Lower lobe of right lung (tissue), 2 donors: Measurements from ENCODE around the gene MSI2. TPM values are rescaled to one million over a fixed set of nuclear protein-coding genes. Genes with fewer than 3 reads are reported as not detected.

ENCODE experiments used
- ATAC-seq, 2 donors: fragments of 200-7000 bp; cut with Tn5 transposase; one replicate each; pipeline ENCODE4 v1.9.1; 2020 to 2022; ENCODE audit warnings: mild to moderate bottlenecking in 2 of 2, moderate library complexity in 2 of 2
- DNase-seq: peaks from one replicate; pipeline ENCODE4 v3.0.0-alpha.2; 2020
- H3K27ac ChIP-seq: fragments of 200-600 bp; one replicate; pipeline ENCODE4 v1.8.0; 2022
- H3K27me3 ChIP-seq: fragments of 200-600 bp; one replicate; pipeline ENCODE4 v1.8.0; 2022; ENCODE audit warnings: low read depth
- H3K36me3 ChIP-seq: fragments of 200-600 bp; one replicate; pipeline ENCODE4 v1.8.0; 2022; ENCODE audit warnings: mild to moderate bottlenecking
- H3K4me1 ChIP-seq: fragments of 200-600 bp; one replicate; pipeline ENCODE4 v1.8.0; 2022
- H3K4me3 ChIP-seq: fragments of 200-600 bp; one replicate; pipeline ENCODE4 v1.8.0; 2022; ENCODE audit warnings: mild to moderate bottlenecking
- H3K9me3 ChIP-seq: fragments of 200-600 bp; one replicate; pipeline ENCODE4 v1.8.0; 2022
- intact Hi-C: fragments of 100-400 bp; cut with DNase I; formaldehyde crosslinking; loops from one replicate; pipeline ENCODE4 v1.11.0; 2022
- total RNA-seq: library from RNA; stranded (reverse); fragmentation: NEBNext Ultra II Directional; extraction: Animal tissue kit (Norgen Biotek cat#: 25700); gene quantifications from one replicate; pipeline ENCODE4 v1.2.1, GENCODE V29; 2021
- TF ChIP-seq, protein P1 (sequence below): fragments of 200-600 bp; IDR thresholded peaks from one replicate; pipeline ENCODE4 v1.8.0; 2022; ENCODE audit warnings: antibody characterized with exemption, mild to moderate bottlenecking
- donor health status: DM: no; HTN: yes; CAD: no; lungs with severe emphysema.

The MSI2 gene
- total RNA-seq, 1 donor from 2014 or later = 43.9 TPM

DNA sequence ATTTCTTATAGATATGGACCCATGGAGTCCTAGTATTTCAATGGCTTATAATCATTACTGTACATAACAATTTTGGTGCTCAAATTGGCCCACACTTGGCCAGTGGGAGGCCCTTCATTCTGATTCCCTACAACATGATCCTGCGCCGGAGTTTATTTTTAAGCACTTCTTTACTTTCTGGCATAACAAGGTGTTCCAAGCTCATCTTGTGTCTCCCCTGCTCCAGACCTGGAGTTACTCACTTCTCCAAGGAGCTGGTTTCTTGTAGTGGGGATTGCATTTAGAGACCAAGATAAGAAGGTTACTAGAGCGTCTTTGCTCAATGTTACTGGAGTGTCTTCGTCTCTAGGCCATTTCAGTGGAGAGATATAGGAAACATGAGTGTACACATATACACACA lies 87.9 kb downstream of the MSI2 start:
- H3K9me3 ChIP-seq = no peaks in the 10 kb centered on the region
- TF ChIP-seq, protein P1, sequence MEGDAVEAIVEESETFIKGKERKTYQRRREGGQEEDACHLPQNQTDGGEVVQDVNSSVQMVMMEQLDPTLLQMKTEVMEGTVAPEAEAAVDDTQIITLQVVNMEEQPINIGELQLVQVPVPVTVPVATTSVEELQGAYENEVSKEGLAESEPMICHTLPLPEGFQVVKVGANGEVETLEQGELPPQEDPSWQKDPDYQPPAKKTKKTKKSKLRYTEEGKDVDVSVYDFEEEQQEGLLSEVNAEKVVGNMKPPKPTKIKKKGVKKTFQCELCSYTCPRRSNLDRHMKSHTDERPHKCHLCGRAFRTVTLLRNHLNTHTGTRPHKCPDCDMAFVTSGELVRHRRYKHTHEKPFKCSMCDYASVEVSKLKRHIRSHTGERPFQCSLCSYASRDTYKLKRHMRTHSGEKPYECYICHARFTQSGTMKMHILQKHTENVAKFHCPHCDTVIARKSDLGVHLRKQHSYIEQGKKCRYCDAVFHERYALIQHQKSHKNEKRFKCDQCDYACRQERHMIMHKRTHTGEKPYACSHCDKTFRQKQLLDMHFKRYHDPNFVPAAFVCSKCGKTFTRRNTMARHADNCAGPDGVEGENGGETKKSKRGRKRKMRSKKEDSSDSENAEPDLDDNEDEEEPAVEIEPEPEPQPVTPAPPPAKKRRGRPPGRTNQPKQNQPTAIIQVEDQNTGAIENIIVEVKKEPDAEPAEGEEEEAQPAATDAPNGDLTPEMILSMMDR = no peak
- H3K4me1 ChIP-seq = no peaks in the 10 kb centered on the region
- no peak overlapping the region for H3K4me3 ChIP-seq
- no peaks in the 10 kb centered on the region for H3K27me3 ChIP-seq
- H3K36me3 ChIP-seq = peaks cover 7% of the 10 kb centered on the region
- H3K27ac ChIP-seq = no peak overlapping the region
- intact Hi-C loops = no loop called here
- no peak for ATAC-seq
- DNase-seq = no peak

- TF ChIP-seq, protein P1 = no peak
- Histone ChIP-seq H3K4me3 (no peak overlapping the region), H3K27me3 (no peaks in the 10 kb centered on the region), H3K4me1 (no peaks in the 10 kb centered on the region), H3K36me3 (peaks cover 7% of the 10 kb centered on the region), H3K9me3 (no peaks in the 10 kb centered on the region), H3K27ac (no peak overlapping the region)
- intact Hi-C loops = no loop called here
- DNase-seq (no peak), ATAC-seq (no peak)
Observed at GRCh38 chr17:57349541-57350247, 93.4 kb downstream of the MSI2 start.

GRCh38 chr17:57350266-57350665 lies 93.9 kb downstream of the MSI2 start:
- H3K27me3 ChIP-seq = no peaks in the 10 kb centered on the region
- no peaks in the 10 kb centered on the region for H3K4me1 ChIP-seq
- DNase-seq = no peak
- peaks cover 7% of the 10 kb centered on the region for H3K36me3 ChIP-seq
- intact Hi-C loops = no loop called here
- H3K9me3 ChIP-seq = no peaks in the 10 kb centered on the region
- ATAC-seq = peak; percentile 36 to 59
- no peak overlapping the region for H3K4me3 ChIP-seq
- no peak overlapping the region for H3K27ac ChIP-seq
- TF ChIP-seq, protein P1 = no peak

GRCh38 chr17:57352665-57353175 lies 96.4 kb downstream of the MSI2 start:
- peaks cover 4% of the 10 kb centered on the region for H3K36me3 ChIP-seq
- no peak overlapping the region for H3K4me3 ChIP-seq
- no peaks in the 10 kb centered on the region for H3K9me3 ChIP-seq
- H3K27ac ChIP-seq = no peak overlapping the region
- DNase-seq (no peak), ATAC-seq (no peak)
- no peaks in the 10 kb centered on the region for H3K4me1 ChIP-seq
- intact Hi-C loops = no loop called here
- H3K27me3 ChIP-seq = no peaks in the 10 kb centered on the region
- TF ChIP-seq, protein P1 = no peak

DNA sequence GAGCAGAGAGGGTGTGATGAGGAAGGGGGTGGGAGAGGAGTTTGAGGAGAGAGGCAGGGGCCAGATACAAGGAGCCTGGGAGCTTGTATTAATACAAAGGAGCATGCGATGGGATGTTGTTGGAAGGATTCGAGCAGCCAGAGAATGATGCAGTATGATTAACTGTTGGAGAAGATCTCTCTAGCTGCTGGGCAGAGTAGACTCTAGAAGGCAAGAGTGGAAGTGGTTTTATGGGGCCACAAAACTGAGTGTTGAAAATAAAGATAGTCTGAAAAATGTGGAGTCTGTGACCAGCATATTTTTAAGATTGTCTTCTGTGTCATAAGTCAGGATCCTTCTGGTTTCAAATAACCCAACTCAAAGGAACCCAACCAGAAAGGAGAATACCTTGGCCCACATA lies 98.3 kb downstream of the MSI2 start:
- TF ChIP-seq, protein P1 = no peak
- H3K36me3 ChIP-seq = no peaks in the 10 kb centered on the region
- ATAC-seq (no peak), DNase-seq (no peak)
- H3K27ac ChIP-seq = no peak overlapping the region
- intact Hi-C loops = no loop called here
- no peaks in the 10 kb centered on the region for H3K4me1 ChIP-seq
- no peaks in the 10 kb centered on the region for H3K27me3 ChIP-seq
- H3K4me3 ChIP-seq = no peak overlapping the region
- no peaks in the 10 kb centered on the region for H3K9me3 ChIP-seq
